Gastroesophageal sphincter (tissue), 4 donors: ENCODE measurements around the gene HDDC3. TPM values are rescaled to one million over a fixed set of nuclear protein-coding genes. Genes with fewer than 3 reads are reported as not detected.

Experiments
- ATAC-seq: fragments of 150-250 bp; one replicate; pipeline ENCODE4 v1.9.1; 2016; ENCODE audit warnings: mild to moderate bottlenecking, moderate library complexity
- H3K27ac ChIP-seq, 4 donors: fragments of 200-600 bp; sonication (generic) in 3 of 4; 1 replicate in 3 of 4; 2 replicates in 1 of 4; pipeline ENCODE4 v1.5.1; 2016 to 2019
- H3K27me3 ChIP-seq: fragments of 200-600 bp; sonication (generic); one replicate; pipeline ENCODE4 v1.5.1; 2019
- H3K36me3 ChIP-seq, 2 donors: fragments of 200-600 bp; sonication (generic); one replicate each; pipeline ENCODE4 v1.5.1; 2019; ENCODE audit warnings: control low read depth in 1 of 2
- H3K4me1 ChIP-seq, 3 donors: fragments of 200-600 bp; sonication (generic); 1 replicate in 2 of 3; 2 replicates in 1 of 3; pipeline ENCODE4 v1.5.1; 2016 to 2019; ENCODE audit warnings: control low read depth in 2 of 3
- H3K4me3 ChIP-seq, 2 donors: fragments of 200-600 bp; sonication (generic); one replicate each; pipeline ENCODE4 v1.5.1; 2019; ENCODE audit warnings: mild to moderate bottlenecking in 1 of 2, moderate library complexity in 1 of 2
- H3K9me3 ChIP-seq, 3 donors: fragments of 200-600 bp; sonication (generic); one replicate each; pipeline ENCODE4 v1.5.1; 2017 to 2019; ENCODE audit warnings: control low read depth in 2 of 3
- CTCF ChIP-seq, 4 experiments: fragments of 200-600 bp in 2 of 4; fragments of 450-650 bp in 2 of 4; sonication (generic) in 1 of 4; IDR thresholded peaks; one replicate each; pipeline ENCODE4 v1.5.1; 2017 to 2019; ENCODE audit warnings: antibody characterized with exemption in 4 of 4, mild to moderate bottlenecking in 2 of 4, moderate library complexity in 2 of 4
- EP300 ChIP-seq: sonication (generic); formaldehyde crosslinking; IDR thresholded peaks from one replicate; pipeline ENCODE4 v1.6.1; 2017; ENCODE audit warnings: antibody characterized with exemption, mild to moderate bottlenecking
- POLR2A ChIP-seq, 2 donors: fragments of 450-650 bp; IDR thresholded peaks; one replicate each; pipeline ENCODE4 v1.6.1; 2017; ENCODE audit warnings: antibody characterized with exemption in 2 of 2, mild to moderate bottlenecking in 2 of 2, moderate library complexity in 1 of 2
- POLR2AphosphoS5 ChIP-seq: sonication (generic); formaldehyde crosslinking; IDR thresholded peaks from one replicate; pipeline ENCODE4 v1.6.1; 2017; ENCODE audit warnings: antibody characterized with exemption
- WGBS, 2 donors: methylation state at CpG; one replicate each; pipeline ENCODE4 v1.1.5; 2018; ENCODE audit warnings: low coverage in 1 of 2; 5-methylcytosine and 5-hydroxymethylcytosine counted together
- total RNA-seq, 4 donors: library from RNA; depleted of rRNA; stranded (reverse); fragments of >200 nt; gene quantifications; one replicate each; pipeline ENCODE4 v1.1.0, GENCODE V29; 2016

Gene HDDC3
- total RNA-seq, 4 donors from 2014 or later, result 5.9 to 17.1 (median 8.3) TPM

GRCh38 chr15:90953947-90954711 is 21.8 kb upstream of the HDDC3 start:
- no peaks in the 10 kb centered on the region for H3K27me3 ChIP-seq
- peak overlapping the region in 3 of 4 donors; percentile 93 to 97 (median 94) for H3K27ac ChIP-seq
- no peaks in the 10 kb centered on the region for H3K9me3 ChIP-seq
- H3K36me3 ChIP-seq, result peaks cover 0 to 50% of the 10 kb centered on the region in 2 donors
- WGBS, 2 donors, result 78 to 100% methylated on average over 1 to 12 of the region's 16 CpGs
- peak overlapping the region in 1 of 2 donors; percentile 89 for H3K4me3 ChIP-seq
- H3K4me1 ChIP-seq, result peaks cover 2 to 44% (median 16%) of the 10 kb centered on the region in 3 donors
- ATAC-seq, result no peak
- TF ChIP-seq EP300 (no peak), POLR2AphosphoS5 (no peak), CTCF (IDR thresholded peaks at IDR 0.05) (no peak), POLR2A (IDR thresholded peaks at IDR 0.05) (no peak)

- TF ChIP-seq EP300 (no peak), POLR2AphosphoS5 (no peak), POLR2A (IDR thresholded peaks at IDR 0.05) (no peak), CTCF (IDR thresholded peaks at IDR 0.05) (no peak)
- no peak for ATAC-seq
- 65% methylated on average over 4 of the region's 14 CpGs; no CpG with 5 or more reads in 1 of the 2 donors for WGBS, 2 donors
Measured at GRCh38 chr15:90952901-90953677, 20.7 kb upstream of the HDDC3 start.

GRCh38 chr15:90950676-90951075 is 18.3 kb upstream of the HDDC3 start:
- Histone ChIP-seq H3K4me3 (no peak overlapping the region), H3K27ac (no peak overlapping the region), H3K36me3 (peaks cover 0 to 84% of the 10 kb centered on the region in 2 donors), H3K9me3 (no peaks in the 10 kb centered on the region), H3K27me3 (no peaks in the 10 kb centered on the region), H3K4me1 (peaks cover 2 to 10% (median 4%) of the 10 kb centered on the region in 3 donors)
- no peak for ATAC-seq
- 100% methylated on average over 5 of the region's 6 CpGs; no CpG with 5 or more reads in 1 of the 2 donors for WGBS, 2 donors
- TF ChIP-seq POLR2AphosphoS5 (no peak), CTCF (IDR thresholded peaks at IDR 0.05) (no peak), EP300 (no peak), POLR2A (IDR thresholded peaks at IDR 0.05) (no peak)

More at GRCh38 chr15:90952901-90953677, 20.7 kb upstream of the HDDC3 start:
- Histone ChIP-seq H3K27me3 (no peaks in the 10 kb centered on the region), H3K4me3 (no peak overlapping the region), H3K9me3 (no peaks in the 10 kb centered on the region), H3K4me1 (peaks cover 2 to 33% (median 16%) of the 10 kb centered on the region in 3 donors), H3K27ac (no peak overlapping the region), H3K36me3 (peaks cover 0 to 60% of the 10 kb centered on the region in 2 donors)

GRCh38 chr15:90949979-90950675 is 17.8 kb upstream of the HDDC3 start:
- TF ChIP-seq POLR2A (IDR thresholded peaks at IDR 0.05) (no peak), CTCF (IDR thresholded peaks at IDR 0.05) (no peak), POLR2AphosphoS5 (no peak), EP300 (no peak)
- Histone ChIP-seq H3K36me3 (peaks cover 0 to 90% of the 10 kb centered on the region in 2 donors), H3K27me3 (no peaks in the 10 kb centered on the region), H3K9me3 (no peaks in the 10 kb centered on the region), H3K4me1 (peaks cover 0 to 5% (median 0%) of the 10 kb centered on the region in 3 donors), H3K27ac (no peak overlapping the region), H3K4me3 (no peak overlapping the region)
- 81% methylated on average over 3 of the region's 23 CpGs; no CpG with 5 or more reads in 1 of the 2 donors for WGBS, 2 donors
- no peak for ATAC-seq
